ENCODE results near the gene SCFD2.
"Not testable (repeated sequence)": the region's sequence is repeated elsewhere in the genome, so short reads cannot be mapped to it uniquely, and the experiment has no call there.

SCFD2 gene

GRCh38 chr4:52848254-52848653 is 517.6 kb downstream of the SCFD2 start:
- DNase-seq (ENCODE audit: low read depth), result no peak

GRCh38 chr4:52846502-52846901 is 519.4 kb downstream of the SCFD2 start:
- DNase-seq (ENCODE audit: low read depth), result no peak

- DNase-seq (ENCODE audit: low read depth), result no peak
These were observed 521.3 kb downstream of the SCFD2 start for GRCh38 chr4:52844596-52844995.

- DNase-seq (ENCODE audit: low read depth), result no peak
These were observed 521.9 kb downstream of the SCFD2 start for GRCh38 chr4:52843958-52844357.

GRCh38 chr4:52843351-52843750 is 522.5 kb downstream of the SCFD2 start:
- DNase-seq (ENCODE audit: low read depth), result no peak

- DNase-seq (ENCODE audit: low read depth), result no peak
These were observed 523.1 kb downstream of the SCFD2 start for GRCh38 chr4:52842792-52843191.

GRCh38 chr4:52841682-52842456 is 524.0 kb downstream of the SCFD2 start:
- no peak for DNase-seq (ENCODE audit: low read depth)

- no peak for DNase-seq (ENCODE audit: low read depth)
These were observed 525.1 kb downstream of the SCFD2 start for GRCh38 chr4:52840531-52841370.

- no peak for DNase-seq (ENCODE audit: low read depth)
These were observed 526.9 kb downstream of the SCFD2 start for GRCh38 chr4:52838729-52839586.

GRCh38 chr4:52837716-52838558 is 527.9 kb downstream of the SCFD2 start:
- DNase-seq (ENCODE audit: low read depth), result no peak

GRCh38 chr4:52836678-52837077 is 529.2 kb downstream of the SCFD2 start:
- DNase-seq (ENCODE audit: low read depth), result no peak

GRCh38 chr4:52836120-52836519 is 529.7 kb downstream of the SCFD2 start:
- no peak for DNase-seq (ENCODE audit: low read depth)

GRCh38 chr4:52834641-52835456 is 531.0 kb downstream of the SCFD2 start:
- not testable (repeated sequence) for DNase-seq (ENCODE audit: low read depth)

GRCh38 chr4:52833941-52834525 is 531.8 kb downstream of the SCFD2 start:
- DNase-seq (ENCODE audit: low read depth), result no peak

- no peak for DNase-seq (ENCODE audit: low read depth)
These were observed 540.3 kb downstream of the SCFD2 start for GRCh38 chr4:52825460-52826090.

GRCh38 chr4:52824603-52825459 is 541.0 kb downstream of the SCFD2 start:
- no peak for DNase-seq (ENCODE audit: low read depth)

- no peak for DNase-seq (ENCODE audit: low read depth)
These were observed 541.6 kb downstream of the SCFD2 start for GRCh38 chr4:52824270-52824602.

GRCh38 chr4:52823702-52824092 is 542.2 kb downstream of the SCFD2 start:
- no peak for DNase-seq (ENCODE audit: low read depth)

Measured in T-helper 22 cell (primary cell).